Hematopoietic multipotent progenitor cell treated with erythropoietin and hydrocortisone succinate and interleukin-3 and kit ligand, for 6 days (in vitro differentiated cells): Measurements from ENCODE around the gene ZNF564.
"Not testable (repeated sequence)": the region's sequence is repeated elsewhere in the genome, so short reads cannot be mapped to it uniquely, and the experiment has no call there.

Source experiments
- DNase-seq: peaks from one replicate; pipeline ENCODE4 v3.0.0-alpha.2; 2015

Gene ZNF564

GRCh38 chr19:12496480-12496879, 54.8 kb downstream of the ZNF564 start:
- no peak for DNase-seq

- DNase-seq = peak; percentile 98
These were observed 56.1 kb downstream of the ZNF564 start for GRCh38 chr19:12495002-12495802.

- no peak for DNase-seq
These were observed 56.9 kb downstream of the ZNF564 start for GRCh38 chr19:12494260-12494860.

- not testable (repeated sequence) for DNase-seq
These were observed 65.0 kb downstream of the ZNF564 start for GRCh38 chr19:12486265-12486783.

GRCh38 chr19:12485571-12485970, 65.7 kb downstream of the ZNF564 start:
- no peak for DNase-seq

- no peak for DNase-seq
These were observed 66.2 kb downstream of the ZNF564 start for GRCh38 chr19:12485052-12485416.

- peak; percentile 92 for DNase-seq
These were observed 66.8 kb downstream of the ZNF564 start, which contains the start of gene ZNF709 for GRCh38 chr19:12484371-12485051. ZNF709 (minus strand) TSS chr19:12484816; CDS start chr19:12484657, 159 bp downstream.

- DNase-seq = no peak
These were observed 67.3 kb downstream of the ZNF564 start for GRCh38 chr19:12484011-12484370.

- DNase-seq = no peak
These were observed 68.8 kb downstream of the ZNF564 start for GRCh38 chr19:12482509-12482886.

- DNase-seq = no peak
These were observed 69.3 kb downstream of the ZNF564 start for GRCh38 chr19:12481781-12482508.

GRCh38 chr19:12478234-12478941, 72.9 kb downstream of the ZNF564 start:
- no peak for DNase-seq
